HepG2 (cell line): ENCODE data around the gene CNBD2. TPM values are rescaled to one million over a fixed set of nuclear protein-coding genes. Genes with fewer than 3 reads are reported as not detected.

Source experiments
- ATAC-seq: fragments of 200-7000 bp; cut with Tn5 transposase; 3 replicates; pipeline ENCODE4 v1.9.1; 2020; ENCODE audit warnings: mild to moderate bottlenecking, moderate library complexity
- BruUV-seq: library from RNA; stranded (reverse); fragments of 400-500 nt; replicated peaks from 2 replicates; lab custom pipeline; 2021; lab: Mats Ljungman, UMichigan
- CTCF ChIA-PET: fragments of 300-600 bp; formaldehyde crosslinking; extraction: SDS; loops from one replicate; lab custom pipeline; 2021; ENCODE audit warnings: low total read pairs, inconsistent platforms, low intra/inter-chr PET ratio; lab: Yijun Ruan, JAX
- POLR2A ChIA-PET: fragments of 350-600 bp; sonication (Branson Sonifier 250); formaldehyde crosslinking; loops from one replicate; lab custom pipeline; 2020; ENCODE audit warnings: antibody characterized with exemption, inconsistent platforms; lab: Yijun Ruan, JAX
- DNase-seq: peaks from one replicate; pipeline ENCODE4 v3.0.0-alpha.2; 2015; ENCODE audit warnings: low spot score
- FAIRE-seq: peaks from 3 replicates; lab custom pipeline; 2011; peaks lifted over from hg19 to GRCh38; lab: Jason Lieb, UNC
- H2AFZ ChIP-seq: one replicate; pipeline ENCODE4 v1.6.1; 2011; ENCODE audit warnings: low read length, inconsistent platforms
- H3K27ac ChIP-seq: fragments of 300-600 bp; 3 replicates; pipeline ENCODE4 v1.8.0; 2011; ENCODE audit warnings: mixed run types, mild to moderate bottlenecking, mixed read lengths, low read length, inconsistent platforms; ENCODE audit not compliant: insufficient read depth; ENCODE audit errors: extremely low read length
- H3K27me3 ChIP-seq, 2 experiments: fragments of 200-600 bp in 1 of 2; 2 replicates in 1 of 2; 3 replicates in 1 of 2; pipeline versions ENCODE4 v1.6.0 to v1.8.0; 2011; ENCODE audit warnings: low read length in 2 of 2, mild to moderate bottlenecking in 2 of 2, moderate library complexity in 2 of 2, inconsistent platforms in 1 of 2; ENCODE audit not compliant: insufficient read depth in 2 of 2, control insufficient read depth in 1 of 2
- H3K36me3 ChIP-seq, 2 experiments: fragments of 200-600 bp in 1 of 2; replicated peaks in 1 of 2; 2 replicates in 1 of 2; 3 replicates in 1 of 2; pipeline versions ENCODE4 v1.5.1 to v1.8.0; 2011; ENCODE audit warnings: low read length in 2 of 2, inconsistent platforms in 1 of 2; ENCODE audit not compliant: insufficient read depth in 2 of 2, control insufficient read depth in 1 of 2
- H3K4me1 ChIP-seq: 2 replicates; pipeline ENCODE4 v1.5.1; 2012; ENCODE audit warnings: low read length, inconsistent platforms; ENCODE audit not compliant: insufficient read depth
- H3K4me2 ChIP-seq: 2 replicates; pipeline ENCODE4 v1.6.0; 2011; ENCODE audit warnings: low read depth, low read length, inconsistent platforms
- H3K4me3 ChIP-seq, 3 experiments: fragments of 200-600 bp in 1 of 3; sonication (generic), shearing (Covaris generic) in 1 of 3; replicated peaks in 1 of 3; 2 replicates each; pipeline ENCODE4 v1.5.1; 2011 to 2016; ENCODE audit warnings: low read length in 3 of 3, inconsistent platforms in 2 of 3, low read depth in 2 of 3, mild to moderate bottlenecking in 2 of 3, control low read depth in 1 of 3, mixed read lengths in 1 of 3; ENCODE audit not compliant: insufficient read depth in 1 of 3
- H3K79me2 ChIP-seq: one replicate; pipeline ENCODE4 v1.6.1; 2011; ENCODE audit warnings: low read length, inconsistent platforms; ENCODE audit not compliant: insufficient read depth
- H3K9ac ChIP-seq: 2 replicates; pipeline ENCODE4 v1.6.0; 2011; ENCODE audit warnings: mild to moderate bottlenecking, low read depth, low read length, inconsistent platforms; ENCODE audit not compliant: insufficient read depth
- H3K9me3 ChIP-seq: 2 replicates; pipeline ENCODE4 v1.5.1; 2012; ENCODE audit warnings: mild to moderate bottlenecking, low read length
- H4K20me1 ChIP-seq: 2 replicates; pipeline ENCODE4 v1.6.0; 2011; ENCODE audit warnings: inconsistent platforms, mild to moderate bottlenecking, low read length, moderate library complexity; ENCODE audit not compliant: insufficient read depth
- HOXA3 ChIP-seq: sonication (generic); formaldehyde crosslinking; IDR thresholded peaks from 2 replicates; pipeline ENCODE4 v1.5.0; 2020; ENCODE audit warnings: missing genetic modification reagents
- STAG1 ChIP-seq: sonication (generic); formaldehyde crosslinking; IDR thresholded peaks from 2 replicates; pipeline ENCODE4 v1.4.0; 2020; ENCODE audit warnings: missing genetic modification reagents
- THAP9 ChIP-seq: sonication (generic); formaldehyde crosslinking; IDR thresholded peaks from 2 replicates; pipeline ENCODE4; 2020; ENCODE audit warnings: missing genetic modification reagents, mild to moderate bottlenecking, borderline replicate concordance
- ZXDC ChIP-seq: sonication (generic); formaldehyde crosslinking; IDR thresholded peaks from 2 replicates; pipeline ENCODE4 v1.5.0; 2020; ENCODE audit warnings: mild to moderate bottlenecking, missing genetic modification reagents
- WGBS: methylation state at CpG from one replicate; pipeline ENCODE4 v1.1.6; 2017; ENCODE audit warnings: low lambda C conversion rate; 5-methylcytosine and 5-hydroxymethylcytosine counted together
- in situ Hi-C: cut with HindIII; loops from 2 replicates; pipeline ENCODE4 v1.10.0; 2017; ENCODE audit warnings: low pct_unique_long_range_greater_than_20kb; ENCODE audit not compliant: extremely low pct_ligation_motif_present
- intact Hi-C: fragments of 100-400 bp; cut with micrococcal nuclease; formaldehyde crosslinking; loops from one replicate; pipeline ENCODE4 v1.10.0; 2022; ENCODE audit not compliant: unreplicated experiment
- polyA plus RNA-seq, 8 experiments: library from polyadenylated mRNA; depleted of rRNA in 3 of 8; stranded (reverse) in 7 of 8; unstranded in 1 of 8; fragments of >200 nt; fragmentation: Illumina TruSeq in 4 of 8; extraction: Trizol in 4 of 8; gene quantifications; 2 replicates each; pipeline versions ENCODE4 v1.2.1 to v1.2.3, GENCODE V29; 2011 to 2016; ENCODE audit warnings: low read depth in 4 of 8, missing spikeins in 1 of 8, mixed read lengths in 1 of 8; ENCODE audit not compliant: insufficient read depth in 1 of 8
- total RNA-seq, 5 experiments: library from RNA; depleted of rRNA; stranded (reverse); fragments of >200 nt; fragmentation: Illumina TruSeq; extraction: Trizol; gene quantifications; 2 replicates each; pipeline ENCODE4 v1.2.3, GENCODE V29; 2016; ENCODE audit warnings: low read depth in 1 of 5
- TF ChIP-seq, protein P1 (sequence below): sonication (generic); formaldehyde crosslinking; IDR thresholded peaks from 2 replicates; pipeline ENCODE4 v1.5.0; 2020; ENCODE audit warnings: mild to moderate bottlenecking, missing genetic modification reagents, moderate library complexity

Gene CNBD2
- total and polyA plus RNA-seq, 2 of the 13 experiments (the other 11 are each of a cell fraction or from before 2014, with no cell fraction given) = 12.4 to 22.8 TPM

GRCh38 chr20:35981969-35982368 lies 13.6 kb downstream of the CNBD2 start:
- intact Hi-C loops = no loop called here
- Histone ChIP-seq H3K36me3 (no peaks in the 10 kb centered on the region), H3K4me3 (no peak overlapping the region), H3K9me3 (no peaks in the 10 kb centered on the region), H2AFZ (no peak overlapping the region), H3K9ac (no peak overlapping the region), H4K20me1 (no peaks in the 10 kb centered on the region)
- DNase-seq (no peak), ATAC-seq (peak; percentile 47)
- WGBS = 18% methylated on average over 3 of the region's 3 CpGs
- no TSS peak for BruUV-seq
- CTCF ChIA-PET = no interaction called here
- POLR2A ChIA-PET = interaction anchor here (1.5 to 2.3 kb wide), 2 partner anchors 11 to 27 kb away, joined by 5 to 7 read pairs; partner anchors contain the start of gene SCAND1
- 0 out of 2 replicates have a peak, but pooled peaks have one; percentile 14 for TF ChIP-seq HOXA3 (CRISPR knock-in tag)
- 0 out of 2 replicates have a peak, but pooled peaks have one; percentile 10 for TF ChIP-seq STAG1 (CRISPR knock-in tag)
- TF ChIP-seq ZXDC (CRISPR knock-in tag) = no peak
- TF ChIP-seq THAP9 (CRISPR knock-in tag) = peak; percentile 33; the same call in 1 of the 2 replicates
- TF ChIP-seq, protein P1, sequence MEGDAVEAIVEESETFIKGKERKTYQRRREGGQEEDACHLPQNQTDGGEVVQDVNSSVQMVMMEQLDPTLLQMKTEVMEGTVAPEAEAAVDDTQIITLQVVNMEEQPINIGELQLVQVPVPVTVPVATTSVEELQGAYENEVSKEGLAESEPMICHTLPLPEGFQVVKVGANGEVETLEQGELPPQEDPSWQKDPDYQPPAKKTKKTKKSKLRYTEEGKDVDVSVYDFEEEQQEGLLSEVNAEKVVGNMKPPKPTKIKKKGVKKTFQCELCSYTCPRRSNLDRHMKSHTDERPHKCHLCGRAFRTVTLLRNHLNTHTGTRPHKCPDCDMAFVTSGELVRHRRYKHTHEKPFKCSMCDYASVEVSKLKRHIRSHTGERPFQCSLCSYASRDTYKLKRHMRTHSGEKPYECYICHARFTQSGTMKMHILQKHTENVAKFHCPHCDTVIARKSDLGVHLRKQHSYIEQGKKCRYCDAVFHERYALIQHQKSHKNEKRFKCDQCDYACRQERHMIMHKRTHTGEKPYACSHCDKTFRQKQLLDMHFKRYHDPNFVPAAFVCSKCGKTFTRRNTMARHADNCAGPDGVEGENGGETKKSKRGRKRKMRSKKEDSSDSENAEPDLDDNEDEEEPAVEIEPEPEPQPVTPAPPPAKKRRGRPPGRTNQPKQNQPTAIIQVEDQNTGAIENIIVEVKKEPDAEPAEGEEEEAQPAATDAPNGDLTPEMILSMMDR = 0 out of 2 replicates have a peak, but pooled peaks have one; percentile 4
- TF ChIP-seq, all 625 proteins: peak for 4
- no peak for FAIRE-seq
- Histone ChIP-seq H3K27me3 (peaks cover 3 to 56% of the 10 kb centered on the region in 2 experiments), H3K79me2 (no peaks in the 10 kb centered on the region), H3K4me2 (no peak overlapping the region), H3K27ac (no peak overlapping the region), H3K4me1 (no peaks in the 10 kb centered on the region)
- in situ Hi-C loops = loop anchor here (10.0 kb wide), 1 partner anchor 463 kb away; no protein-coding TSS in a partner anchor
